GM19324 (cell line): ENCODE results near the gene GRPEL2.

Source experiments
- ATAC-seq: cut with Tn5 transposase; IDR thresholded peaks from one replicate; pipeline ENCODE4 v1.9.1; 2021; ENCODE audit warnings: mild to moderate bottlenecking, moderate library complexity; ENCODE audit not compliant: unreplicated experiment, low FRiP score

Gene GRPEL2

GRCh38 chr5:149374303-149374702, 29.0 kb downstream of the GRPEL2 start:
- no peak for ATAC-seq

- no peak for ATAC-seq
Observed at GRCh38 chr5:149374801-149375200, 29.5 kb downstream of the GRPEL2 start.

GRCh38 chr5:149375434-149375833, 30.1 kb downstream of the GRPEL2 start:
- no peak for ATAC-seq

GRCh38 chr5:149376104-149376503, 30.8 kb downstream of the GRPEL2 start:
- ATAC-seq, result no peak

GRCh38 chr5:149376711-149377447, 31.6 kb downstream of the GRPEL2 start:
- no peak for ATAC-seq

GRCh38 chr5:149378241-149378820, 33.0 kb downstream of the GRPEL2 start:
- no peak for ATAC-seq

- no peak for ATAC-seq
Observed at GRCh38 chr5:149379177-149379761, 34.0 kb downstream of the GRPEL2 start, which contains the start of gene IL17B. Gene IL17B, minus strand, starts transcription at chr5:149379292. Its CDS starts 67 bp downstream, at chr5:149379225.

GRCh38 chr5:149379818-149380374, 34.6 kb downstream of the GRPEL2 start:
- no peak for ATAC-seq

- ATAC-seq, result no peak
Observed at GRCh38 chr5:149380466-149381121, 35.3 kb downstream of the GRPEL2 start.

GRCh38 chr5:149381261-149381985, 36.1 kb downstream of the GRPEL2 start:
- no peak for ATAC-seq

- ATAC-seq, result no peak
Observed at GRCh38 chr5:149381986-149382338, 36.7 kb downstream of the GRPEL2 start.

GRCh38 chr5:149382517-149383220, 37.4 kb downstream of the GRPEL2 start:
- no peak for ATAC-seq

GRCh38 chr5:149383399-149383798, 38.1 kb downstream of the GRPEL2 start:
- ATAC-seq, result no peak

- ATAC-seq, result no peak
Observed at GRCh38 chr5:149386166-149386565, 40.9 kb downstream of the GRPEL2 start.

- no peak for ATAC-seq
Observed at GRCh38 chr5:149387081-149387631, 41.9 kb downstream of the GRPEL2 start.

GRCh38 chr5:149387982-149388381, 42.7 kb downstream of the GRPEL2 start:
- no peak for ATAC-seq

- ATAC-seq, result no peak
Observed at GRCh38 chr5:149388498-149389190, 43.3 kb downstream of the GRPEL2 start.

- no peak for ATAC-seq
Observed at GRCh38 chr5:149389552-149390495, 44.5 kb downstream of the GRPEL2 start.
